ENCODE data around the gene GIGYF1.

Gene GIGYF1

GRCh38 chr7:100675581-100676350 lies 18.3 kb downstream of the GIGYF1 start:
- H3K4me3 ChIP-seq (ENCODE audit: low read depth, low read length): peak overlapping the region; percentile 81
- TF ChIP-seq CTCF (IDR thresholded peaks at IDR 0.05; ENCODE audit: insufficient read depth, low read length, missing control alignments): no peak
- POLR2A ChIA-PET: interaction anchor here (0.5 to 3.4 kb wide), 2 partner anchors 17 to 68 kb away, joined by 3 to 13 read pairs; no protein-coding TSS in a partner anchor
- DNase-seq (ENCODE audit: low read depth, low spot score): no peak
- CTCF ChIA-PET: interaction anchor here (1.4 to 9.0 kb wide), 3 partner anchors 15 to 206 kb away, joined by 4 to 180 read pairs (median 6); partner anchors contain the start of genes GIGYF1 and SLC12A9

- DNase-seq (ENCODE audit: low read depth, low spot score): no peak
- ChIA-PET CTCF (interaction anchor here (1.0 to 1.5 kb wide), 3 partner anchors 17 to 177 kb away, joined by 3 to 9 read pairs (median 5); partner anchors contain the start of gene SLC12A9), POLR2A (interaction anchor here (0.6 to 1.0 kb wide), 2 partner anchors 8 to 152 kb away, joined by 3 to 4 read pairs; no protein-coding TSS in a partner anchor)
- TF ChIP-seq CTCF (IDR thresholded peaks at IDR 0.05; ENCODE audit: insufficient read depth, low read length, missing control alignments): no peak
- peak overlapping the region; percentile 81 for H3K4me3 ChIP-seq (ENCODE audit: low read depth, low read length)
These were observed 19.0 kb downstream of the GIGYF1 start for GRCh38 chr7:100675105-100675451.

- H3K4me3 ChIP-seq (ENCODE audit: low read depth, low read length): peak overlapping the region; percentile 81
- POLR2A ChIA-PET: interaction anchor here (0.6 to 1.0 kb wide), 2 partner anchors 8 to 152 kb away, joined by 3 to 4 read pairs; no protein-coding TSS in a partner anchor
- CTCF ChIA-PET: interaction anchor here (1.0 to 1.5 kb wide), 3 partner anchors 18 to 178 kb away, joined by 3 to 9 read pairs (median 5); partner anchors contain the start of gene SLC12A9
- TF ChIP-seq CTCF (IDR thresholded peaks at IDR 0.05; ENCODE audit: insufficient read depth, low read length, missing control alignments): no peak
- DNase-seq (ENCODE audit: low read depth, low spot score): no peak
These were observed 19.5 kb downstream of the GIGYF1 start for GRCh38 chr7:100674411-100675104.

GRCh38 chr7:100673942-100674410 lies 20.1 kb downstream of the GIGYF1 start:
- POLR2A ChIA-PET: interaction anchor here (1.0 kb wide), 1 partner anchor 9 kb away, joined by 3 read pairs; no protein-coding TSS in a partner anchor
- H3K4me3 ChIP-seq (ENCODE audit: low read depth, low read length): peak overlapping the region; percentile 81
- no peak for TF ChIP-seq CTCF (IDR thresholded peaks at IDR 0.05; ENCODE audit: insufficient read depth, low read length, missing control alignments)
- CTCF ChIA-PET: interaction anchor here (1.5 kb wide), 2 partner anchors 18 to 110 kb away, joined by 5 to 9 read pairs; no protein-coding TSS in a partner anchor
- no peak for DNase-seq (ENCODE audit: low read depth, low spot score)

GRCh38 chr7:100673302-100673941 lies 20.6 kb downstream of the GIGYF1 start, which contains the start of gene GNB2:
TSS of gene GNB2 (plus strand) at chr7:100673740. CDS start at chr7:100676266, 2,526 bp downstream.
- ChIA-PET POLR2A (interaction anchor here (0.6 to 1.0 kb wide), 9 partner anchors 9 to 89 kb away, joined by 3 to 5 read pairs (median 4); partner anchors contain the start of genes FBXO24, LRCH4, MOSPD3 and PCOLCE), CTCF (interaction anchor here (0.5 to 2.2 kb wide), 4 partner anchors 10 to 41 kb away, joined by 3 to 8 read pairs (median 3); no protein-coding TSS in a partner anchor)
- no peak for TF ChIP-seq CTCF (IDR thresholded peaks at IDR 0.05; ENCODE audit: insufficient read depth, low read length, missing control alignments)
- peak within 1 kb of the TSS; percentile 81 for H3K4me3 ChIP-seq (ENCODE audit: low read depth, low read length)
- DNase-seq (ENCODE audit: low read depth, low spot score): peak; percentile 96
